Mucosa of descending colon (tissue), 3 donors: Measurements from ENCODE around the gene CTNNA3. TPM values are rescaled to one million over a fixed set of nuclear protein-coding genes. Genes with fewer than 3 reads are reported as not detected.

Experiments used
- ATAC-seq: fragments of 200-7000 bp; cut with Tn5 transposase; one replicate; pipeline ENCODE4 v1.9.1; 2020; ENCODE audit warnings: mild to moderate bottlenecking, moderate library complexity
- DNase-seq, 3 donors: peaks; one replicate each; pipeline ENCODE4 v3.0.0-alpha.2; 2020
- H3K36me3 ChIP-seq: fragments of 200-600 bp; one replicate; pipeline ENCODE4 v1.8.0; 2021; ENCODE audit warnings: low read depth, mild to moderate bottlenecking
- H3K4me1 ChIP-seq: fragments of 200-600 bp; one replicate; pipeline ENCODE4 v1.8.0; 2021; ENCODE audit warnings: low read depth, mild to moderate bottlenecking
- H3K4me3 ChIP-seq: fragments of 200-600 bp; one replicate; pipeline ENCODE4 v1.8.0; 2021; ENCODE audit warnings: mild to moderate bottlenecking
- H3K9me3 ChIP-seq: fragments of 200-600 bp; one replicate; pipeline ENCODE4 v1.8.0; 2021; ENCODE audit warnings: mild to moderate bottlenecking
- CTCF ChIP-seq: fragments of 200-600 bp; IDR thresholded peaks from one replicate; pipeline ENCODE4 v1.8.0; 2022; ENCODE audit warnings: antibody characterized with exemption, mild to moderate bottlenecking
- intact Hi-C, 2 donors: fragments of 100-400 bp; cut with DNase I in 1 of 2; cut with micrococcal nuclease in 1 of 2; formaldehyde crosslinking; loops; one replicate each; pipeline versions ENCODE4 v1.11.0 to v1.11.1; 2022; cut with DNase I, micrococcal nuclease
- total RNA-seq, 3 donors: library from RNA; stranded (reverse); fragmentation: NEBNext Ultra II Directional in 2 of 3; extraction: Animal tissue kit (Norgen Biotek cat#: 25700) in 2 of 3; gene quantifications; one replicate each; pipeline versions ENCODE4 v1.2.1 to v1.2.4, GENCODE V29; 2021 to 2023
- donor health status: DM: no; HTN: no; CAD: no; lungs with moderate emphysema.
- donor health status: DM: no; HTN: no; CAD: no.
- donor health status: DM: no; HTN: yes; CAD: no.

The CTNNA3 gene
- total RNA-seq, 3 donors from 2014 or later = 0.52 to 7.5 (median 0.70) TPM

- Histone ChIP-seq H3K4me3 (no peak overlapping the region), H3K9me3 (no peaks in the 10 kb centered on the region), H3K4me1 (no peaks in the 10 kb centered on the region), H3K36me3 (no peaks in the 10 kb centered on the region)
- no peak for TF ChIP-seq CTCF
- DNase-seq = no peak
- no peak for ATAC-seq
- intact Hi-C loops = no loop called here
These were observed 1674.6 kb downstream of the CTNNA3 start for GRCh38 chr10:66021423-66021822.

GRCh38 chr10:66008221-66008620 lies 1687.8 kb downstream of the CTNNA3 start:
- no peaks in the 10 kb centered on the region for H3K9me3 ChIP-seq
- no peak overlapping the region for H3K4me3 ChIP-seq
- ATAC-seq (no peak), DNase-seq (no peak)
- intact Hi-C loops = no loop called here
- H3K36me3 ChIP-seq = no peaks in the 10 kb centered on the region
- no peaks in the 10 kb centered on the region for H3K4me1 ChIP-seq
- no peak for TF ChIP-seq CTCF

- intact Hi-C loops = no loop called here
- ATAC-seq (no peak), DNase-seq (no peak)
- H3K36me3 ChIP-seq = no peaks in the 10 kb centered on the region
- no peak overlapping the region for H3K4me3 ChIP-seq
- TF ChIP-seq CTCF = no peak
- H3K4me1 ChIP-seq = no peaks in the 10 kb centered on the region
- no peaks in the 10 kb centered on the region for H3K9me3 ChIP-seq
These were observed 1689.6 kb downstream of the CTNNA3 start for GRCh38 chr10:66006411-66006810.

DNA sequence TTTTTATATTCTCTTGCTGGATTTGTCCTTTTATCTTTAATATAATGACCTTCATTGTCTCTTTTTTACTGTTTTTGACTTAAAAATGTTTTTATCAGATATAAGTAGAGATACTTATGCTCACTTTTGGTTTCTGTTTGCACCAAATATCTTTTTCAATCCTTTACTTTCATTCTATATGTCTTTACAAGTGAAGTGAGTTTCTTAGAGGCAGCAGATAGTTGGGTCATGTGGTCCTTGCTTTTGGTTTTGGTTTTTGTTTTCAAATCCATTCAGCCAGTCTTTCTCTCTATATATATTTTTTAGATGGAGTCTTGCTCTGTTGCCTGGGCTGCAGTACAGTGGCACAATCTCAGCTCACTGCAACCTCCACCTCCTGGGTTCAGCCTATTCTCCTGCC lies 1702.5 kb downstream of the CTNNA3 start:
- intact Hi-C loops = no loop called here
- no peak for ATAC-seq

GRCh38 chr10:65968871-65969270 lies 1727.1 kb downstream of the CTNNA3 start:
- no peaks in the 10 kb centered on the region for H3K9me3 ChIP-seq
- TF ChIP-seq CTCF = no peak
- no peaks in the 10 kb centered on the region for H3K4me1 ChIP-seq
- ATAC-seq (no peak), DNase-seq (no peak)
- no peaks in the 10 kb centered on the region for H3K36me3 ChIP-seq
- intact Hi-C loops = no loop called here
- no peak overlapping the region for H3K4me3 ChIP-seq

More for the DNA sequence above, 1702.5 kb downstream of the CTNNA3 start:
- H3K4me3 ChIP-seq = no peak overlapping the region
- no peaks in the 10 kb centered on the region for H3K36me3 ChIP-seq
- TF ChIP-seq CTCF = no peak
- DNase-seq = no peak
- H3K4me1 ChIP-seq = no peaks in the 10 kb centered on the region
- H3K9me3 ChIP-seq = peaks cover 6% of the 10 kb centered on the region

GRCh38 chr10:65968437-65968836 lies 1727.6 kb downstream of the CTNNA3 start:
- intact Hi-C loops = no loop called here
- DNase-seq (no peak), ATAC-seq (no peak)
- Histone ChIP-seq H3K36me3 (no peaks in the 10 kb centered on the region), H3K9me3 (no peaks in the 10 kb centered on the region), H3K4me1 (no peaks in the 10 kb centered on the region), H3K4me3 (no peak overlapping the region)
- TF ChIP-seq CTCF = no peak
